Calu3 (cell line): ENCODE results near the gene SLC7A4. TPM values are rescaled to one million over a fixed set of nuclear protein-coding genes. Genes with fewer than 3 reads are reported as not detected.
A peak's percentile ranks its signal among the peaks of the same experiment; 100 is the strongest.

ENCODE experiments used
- BruUV-seq: library from RNA; stranded (reverse); fragments of 400-500 nt; replicated peaks from 2 replicates; lab custom pipeline; 2021; lab: Mats Ljungman, UMichigan
- CTCF ChIA-PET: fragments of 300-600 bp; sonication (Branson Sonifier 250); formaldehyde crosslinking; loops from one replicate; lab custom pipeline; 2022; ENCODE audit warnings: antibody characterized with exemption; lab: Charles Lee
- DNase-seq: peaks from one replicate; pipeline ENCODE4 v3.0.0; 2022
- H3K27ac Mint-ChIP-seq: one replicate; pipeline ENCODE4 v1.8.0; 2022; ENCODE audit warnings: mixed read lengths; ENCODE audit not compliant: unreplicated experiment
- H3K27me3 Mint-ChIP-seq: one replicate; pipeline ENCODE4 v1.8.0; 2022; ENCODE audit warnings: mixed read lengths; ENCODE audit not compliant: unreplicated experiment
- H3K36me3 Mint-ChIP-seq: one replicate; pipeline ENCODE4 v1.8.0; 2022; ENCODE audit warnings: mild to moderate bottlenecking, moderate library complexity, mixed read lengths; ENCODE audit not compliant: insufficient read depth, unreplicated experiment
- H3K4me1 Mint-ChIP-seq: one replicate; pipeline ENCODE4 v1.8.0; 2022; ENCODE audit warnings: mild to moderate bottlenecking, low read depth, mixed read lengths; ENCODE audit not compliant: unreplicated experiment
- H3K4me3 Mint-ChIP-seq: one replicate; pipeline ENCODE4 v1.8.0; 2022; ENCODE audit warnings: mild to moderate bottlenecking, low read depth, moderate library complexity, mixed read lengths; ENCODE audit not compliant: unreplicated experiment
- H3K9me3 Mint-ChIP-seq: one replicate; pipeline ENCODE4 v1.8.0; 2022; ENCODE audit warnings: low read depth, mixed read lengths; ENCODE audit not compliant: unreplicated experiment
- CTCF ChIP-seq: fragments of 200-600 bp; IDR thresholded peaks from one replicate; pipeline ENCODE4 v1.8.0; 2022; ENCODE audit warnings: antibody characterized with exemption; ENCODE audit not compliant: unreplicated experiment
- intact Hi-C: fragments of 100-400 bp; cut with micrococcal nuclease; formaldehyde crosslinking; loops from one replicate; pipeline ENCODE4 v1.10.0; 2022; ENCODE audit not compliant: unreplicated experiment
- total RNA-seq: library from RNA; stranded (reverse); gene quantifications from 2 replicates; pipeline ENCODE4 v1.2.3, GENCODE V29; 2022

Gene SLC7A4
- total RNA-seq, 1 experiment from 2014 or later, result 0.14 TPM

GRCh38 chr22:21047730-21048129, 15.4 kb upstream of the SLC7A4 start:
- CTCF ChIA-PET, result no interaction called here
- Mint-ChIP-seq H3K27me3 (peaks cover 19% of the 10 kb centered on the region), H3K4me3 (no peak overlapping the region), H3K9me3 (no peaks in the 10 kb centered on the region), H3K27ac (no peak overlapping the region), H3K4me1 (peaks cover 33% of the 10 kb centered on the region), H3K36me3 (peaks cover 9% of the 10 kb centered on the region)
- no peak for TF ChIP-seq CTCF
- no TSS peak for BruUV-seq
- no peak for DNase-seq
- intact Hi-C loops, result no loop called here

GRCh38 chr22:21047035-21047661, 14.8 kb upstream of the SLC7A4 start:
- no peak overlapping the region for H3K4me3 Mint-ChIP-seq
- intact Hi-C loops, result no loop called here
- CTCF ChIA-PET, result no interaction called here
- peaks cover 9% of the 10 kb centered on the region for H3K36me3 Mint-ChIP-seq
- peaks cover 13% of the 10 kb centered on the region for H3K27me3 Mint-ChIP-seq
- no peak overlapping the region for H3K27ac Mint-ChIP-seq
- BruUV-seq, result no TSS peak
- no peak for DNase-seq
- H3K9me3 Mint-ChIP-seq, result no peaks in the 10 kb centered on the region
- TF ChIP-seq CTCF, result no peak
- peaks cover 33% of the 10 kb centered on the region for H3K4me1 Mint-ChIP-seq

GRCh38 chr22:21045585-21046294, 13.4 kb upstream of the SLC7A4 start, which contains the start of gene LRRC74B:
LRRC74B (plus strand) TSS chr22:21045946; CDS start chr22:21045987, 41 bp downstream.
- H3K27ac Mint-ChIP-seq, result peak within 1 kb of the TSS; percentile 61
- CTCF ChIA-PET, result interaction anchor here (0.6 kb wide), 1 partner anchor 160 kb away, joined by 5 read pairs; no protein-coding TSS in a partner anchor

More at GRCh38 chr22:21045585-21046294, 13.4 kb upstream of the SLC7A4 start, which contains the start of gene LRRC74B:
- TF ChIP-seq CTCF, result no peak
- peaks cover 33% of the 10 kb centered on the region for H3K4me1 Mint-ChIP-seq
- peak; percentile 92 for DNase-seq
- H3K27me3 Mint-ChIP-seq, result no peaks in the 10 kb centered on the region
- peaks cover 9% of the 10 kb centered on the region for H3K36me3 Mint-ChIP-seq
- intact Hi-C loops, result no loop called here
- no peaks in the 10 kb centered on the region for H3K9me3 Mint-ChIP-seq
- no TSS peak for BruUV-seq
- peak within 1 kb of the TSS; percentile 73 for H3K4me3 Mint-ChIP-seq
